ENCODE results near the gene IFT57.

Gene IFT57

DNA sequence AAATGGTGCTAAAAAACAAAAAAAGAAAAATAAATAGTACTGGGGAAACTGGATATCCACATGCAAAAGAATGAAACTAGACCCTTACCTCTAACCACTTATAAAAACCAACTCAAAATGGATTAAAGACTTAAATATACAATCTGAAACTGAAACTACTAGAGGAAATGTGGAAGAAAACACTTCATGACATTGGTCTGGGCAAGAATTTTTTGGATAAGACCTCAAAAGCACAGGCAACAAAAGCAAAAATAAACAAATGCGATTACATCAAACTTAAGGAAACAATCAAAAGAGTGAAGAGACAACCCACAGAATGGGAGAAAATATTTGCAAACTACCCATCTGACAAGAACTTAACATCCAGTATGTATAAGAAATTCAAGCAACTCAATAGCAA, 6.4 kb downstream of the IFT57 start:
- DNase-seq: no peak

DNA sequence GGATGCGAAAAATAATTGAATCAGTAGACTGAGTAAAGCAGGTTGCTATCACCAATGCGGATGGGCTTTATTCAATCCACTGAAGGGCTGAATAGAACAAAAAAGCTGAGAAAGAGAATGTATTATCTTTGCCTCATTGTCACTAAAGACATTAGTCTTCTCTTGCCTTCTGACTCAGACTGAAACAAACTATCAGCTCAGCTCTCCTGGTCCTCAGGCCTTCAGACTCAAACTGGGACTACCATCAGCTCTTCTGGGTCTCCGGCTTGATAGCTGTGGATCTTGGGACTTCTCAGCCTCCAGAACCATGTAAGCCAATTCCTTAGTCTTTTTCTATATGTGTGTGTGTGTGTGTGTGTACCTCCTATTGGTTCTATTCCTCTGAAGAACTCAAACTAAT, 12.6 kb downstream of the IFT57 start:
- no peak for DNase-seq

GRCh38 chr3:108208831-108209230, 13.4 kb downstream of the IFT57 start:
- DNase-seq: no peak

DNA sequence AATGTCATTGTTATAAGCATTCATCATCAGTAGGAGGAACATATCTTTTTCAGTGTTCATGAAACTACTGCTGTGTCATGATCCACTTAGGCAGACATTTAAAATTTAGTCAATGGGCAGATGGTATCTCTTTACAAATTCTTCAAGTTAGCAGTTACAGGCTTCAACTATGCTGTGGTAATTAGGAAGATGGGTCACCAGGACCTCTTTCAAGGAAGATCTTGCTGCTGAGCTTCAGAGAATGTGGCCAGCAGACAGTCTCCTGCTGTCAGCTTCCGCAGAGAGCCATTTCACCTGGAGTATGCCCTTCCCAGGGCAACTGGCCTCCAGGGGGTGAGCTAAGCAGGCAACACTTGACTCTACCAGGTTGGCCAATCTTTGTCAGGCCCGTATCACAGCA, 19.4 kb downstream of the IFT57 start:
- DNase-seq: no peak

GRCh38 chr3:108202080-108202479, 20.1 kb downstream of the IFT57 start:
- no peak for DNase-seq

DNA sequence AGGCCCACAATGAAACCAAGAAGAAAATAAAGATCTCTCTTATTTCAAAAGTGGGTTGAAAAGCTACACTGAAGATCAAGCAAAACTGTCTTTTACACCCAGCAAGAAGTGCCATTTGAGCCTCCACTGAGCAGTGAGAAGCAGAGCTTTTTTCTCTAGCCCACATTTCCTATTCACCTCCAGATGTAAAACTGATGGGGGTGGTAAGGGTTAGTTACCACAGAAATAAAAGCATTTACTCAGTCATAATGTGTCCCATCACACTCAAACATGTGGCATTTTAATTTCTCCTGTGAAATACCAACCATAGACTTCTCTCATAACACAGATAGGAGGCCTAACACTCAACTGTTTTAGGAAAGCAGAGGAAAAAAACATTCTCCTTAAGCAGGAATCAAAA, 21.0 kb downstream of the IFT57 start:
- no peak for DNase-seq

GRCh38 chr3:108200578-108200977, 21.6 kb downstream of the IFT57 start:
- DNase-seq: no peak

- no peak for DNase-seq
Observed at GRCh38 chr3:108200024-108200423, 22.2 kb downstream of the IFT57 start.

DNA sequence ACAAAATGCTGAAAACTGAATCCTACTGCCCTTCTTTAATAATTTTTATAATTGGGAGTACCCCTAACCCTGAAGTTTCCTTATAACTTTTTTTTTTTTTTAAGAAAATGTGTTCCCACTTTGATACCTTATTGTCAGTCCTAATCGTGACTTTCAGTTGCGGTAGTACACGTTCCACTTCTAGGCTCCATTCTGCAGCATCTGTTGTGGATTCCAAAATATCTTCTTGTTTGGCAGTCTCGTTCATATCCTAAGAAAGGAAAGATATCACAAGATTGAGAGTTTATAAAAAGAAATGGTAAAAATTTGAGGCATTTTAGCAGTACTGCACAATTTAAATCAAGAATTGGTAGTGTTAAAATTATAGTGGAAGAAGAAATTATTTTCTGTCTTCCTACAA, 30.8 kb downstream of the IFT57 start:
- no peak for DNase-seq

DNA sequence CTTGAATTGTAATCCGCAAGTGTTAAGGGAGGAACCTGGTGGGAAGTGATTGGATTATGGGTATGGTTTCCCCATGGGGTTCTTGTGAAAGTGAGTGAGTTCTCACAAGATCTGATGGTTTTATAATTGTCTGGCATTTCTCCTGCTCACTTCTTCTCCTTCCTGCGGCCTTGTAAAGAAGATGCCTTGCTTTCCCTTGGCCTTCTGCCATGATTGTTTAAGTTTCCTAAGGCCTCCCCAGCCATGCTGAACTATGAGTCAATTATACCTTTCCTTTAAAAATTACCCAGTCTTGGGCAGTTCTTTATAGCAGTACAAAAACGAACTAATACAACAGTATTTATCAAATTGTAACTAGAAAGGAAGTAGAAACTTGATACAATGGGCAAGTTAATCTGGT, 31.9 kb downstream of the IFT57 start:
- no peak for DNase-seq

GRCh38 chr3:108189440-108189839, 32.8 kb downstream of the IFT57 start:
- DNase-seq: no peak

GRCh38 chr3:108185536-108185935, 36.7 kb downstream of the IFT57 start:
- DNase-seq: no peak

DNA sequence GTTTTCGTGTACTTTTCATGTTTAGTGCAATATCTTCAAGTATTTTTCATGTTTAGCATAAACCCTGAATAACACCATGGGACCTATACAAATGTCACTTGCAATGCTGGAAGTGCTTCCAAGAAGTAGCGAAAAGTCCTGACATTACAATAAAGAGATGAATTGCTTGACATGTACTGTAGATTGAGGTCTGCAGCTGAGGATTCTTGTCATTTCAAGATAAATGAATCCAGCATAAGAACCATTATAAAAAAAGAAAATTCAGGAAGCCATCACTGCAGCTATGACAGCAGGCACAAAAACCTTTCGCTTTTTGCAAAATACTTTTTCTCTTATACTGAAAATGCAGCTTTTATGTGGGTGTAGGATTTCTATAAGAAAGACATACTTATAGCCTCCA, 37.4 kb downstream of the IFT57 start:
- DNase-seq: no peak

GRCh38 chr3:108183971-108184370, 38.3 kb downstream of the IFT57 start:
- no peak for DNase-seq

DNA sequence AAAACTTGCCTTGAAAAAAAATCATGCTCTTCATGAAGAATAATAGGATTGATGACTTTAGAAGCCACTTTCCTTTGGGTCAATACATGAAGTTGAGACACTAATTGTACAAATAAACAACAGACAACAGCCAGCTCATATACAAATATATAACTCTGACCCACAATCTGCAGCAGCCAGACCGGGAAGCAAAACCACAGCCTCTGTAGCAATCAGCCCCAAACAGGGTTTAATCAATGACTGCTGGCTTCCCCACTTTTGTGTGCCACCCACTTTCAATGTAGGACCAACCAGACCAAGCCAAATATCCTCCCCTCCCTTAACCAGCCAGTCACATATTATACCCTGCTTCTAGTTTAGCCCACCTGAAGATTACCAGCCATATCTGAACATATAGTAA, 39.0 kb downstream of the IFT57 start:
- no peak for DNase-seq

DNA sequence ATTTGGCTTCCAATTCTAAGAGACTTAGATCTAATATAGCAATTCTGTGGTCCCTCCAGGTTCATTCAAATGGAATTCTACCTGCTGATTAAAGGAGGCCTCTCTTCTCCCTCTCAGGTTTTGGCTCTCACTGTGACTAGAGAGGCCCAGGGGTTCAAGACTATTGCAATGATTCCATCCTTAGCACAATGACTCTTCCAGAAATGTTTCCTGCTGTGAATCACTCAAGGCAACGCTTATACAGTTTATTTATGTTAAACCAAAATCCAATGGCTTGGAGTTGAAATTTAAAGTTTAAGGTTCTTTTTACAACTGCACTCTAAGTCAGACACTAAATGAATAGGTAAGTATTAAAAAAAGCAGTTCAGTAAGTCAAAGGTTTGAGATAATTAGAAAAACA, 39.9 kb downstream of the IFT57 start:
- no peak for DNase-seq

GRCh38 chr3:108181172-108181571, 41.1 kb downstream of the IFT57 start:
- DNase-seq: no peak

DNA sequence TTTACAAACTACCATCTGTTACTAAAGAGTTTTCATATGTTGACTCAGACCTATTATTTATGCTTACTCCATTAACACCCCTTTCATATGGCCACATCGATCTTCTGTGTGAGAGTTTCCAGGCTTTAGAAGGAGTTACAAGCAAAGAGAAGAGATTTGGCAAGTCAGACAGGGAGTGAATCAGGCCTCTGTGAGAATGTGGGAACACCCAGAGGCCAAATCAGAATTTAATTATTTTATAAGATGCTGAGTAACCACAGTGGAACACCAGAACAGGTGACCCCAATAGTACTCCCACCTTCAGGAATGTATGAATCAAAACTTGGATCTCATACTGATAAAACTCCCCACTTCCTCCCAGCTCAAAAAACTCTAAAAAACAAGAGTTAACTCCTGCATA, 42.0 kb downstream of the IFT57 start:
- DNase-seq: no peak

DNA sequence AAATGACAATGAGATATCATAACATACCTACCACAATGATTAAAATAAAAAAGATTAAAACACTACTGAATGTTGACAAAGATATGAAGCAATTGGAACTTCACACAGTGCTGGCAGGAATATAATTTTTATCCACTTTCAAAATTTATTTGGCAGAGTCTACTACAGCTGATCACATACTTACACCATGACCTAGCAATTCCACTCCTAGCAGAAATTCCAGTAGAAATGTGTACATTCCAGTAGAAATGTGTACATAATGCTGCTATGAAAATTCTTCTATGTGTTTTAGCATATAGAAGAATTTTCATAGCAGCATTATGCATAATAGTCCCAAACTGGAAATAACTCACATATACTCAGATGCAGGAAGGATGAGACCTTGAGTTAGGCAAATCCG, 43.5 kb downstream of the IFT57 start:
- DNase-seq: no peak

DNA sequence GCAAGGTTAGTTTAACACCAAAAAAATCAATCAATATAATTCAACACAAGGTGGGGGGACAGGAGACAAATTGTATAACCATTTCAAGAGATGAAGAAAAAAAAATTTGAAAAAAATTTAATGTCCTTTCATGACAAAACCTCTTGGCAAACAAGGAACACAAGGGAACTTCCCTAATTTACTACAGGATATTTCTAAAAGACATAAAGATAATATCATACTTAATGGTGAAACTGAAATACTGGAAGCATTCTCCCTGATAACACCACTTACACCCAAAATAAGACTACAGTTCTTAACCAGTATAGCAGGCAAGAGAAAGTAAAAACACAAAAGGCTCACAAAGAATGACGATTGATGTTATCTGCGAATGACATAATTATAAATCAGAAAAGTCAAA, 44.7 kb downstream of the IFT57 start:
- no peak for DNase-seq

DNA sequence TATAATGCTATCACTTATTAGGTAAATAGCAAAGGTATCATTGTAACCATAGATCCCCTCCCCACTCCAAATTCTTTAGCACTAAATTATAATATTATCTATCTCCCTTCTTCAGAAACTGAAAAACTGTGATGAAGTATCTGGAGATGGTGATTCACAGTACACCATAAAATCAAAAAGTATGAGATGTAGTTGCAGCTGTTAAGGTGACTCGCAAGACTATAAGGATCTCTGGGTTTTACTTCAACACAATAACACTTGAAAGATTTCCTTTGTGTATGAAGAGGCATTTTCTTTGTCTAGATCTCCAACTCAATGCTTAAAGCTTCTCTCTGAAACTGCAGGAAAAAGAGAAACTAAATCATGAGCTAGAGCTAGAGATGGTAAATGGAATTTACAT, 46.9 kb downstream of the IFT57 start:
- no peak for DNase-seq

DNA sequence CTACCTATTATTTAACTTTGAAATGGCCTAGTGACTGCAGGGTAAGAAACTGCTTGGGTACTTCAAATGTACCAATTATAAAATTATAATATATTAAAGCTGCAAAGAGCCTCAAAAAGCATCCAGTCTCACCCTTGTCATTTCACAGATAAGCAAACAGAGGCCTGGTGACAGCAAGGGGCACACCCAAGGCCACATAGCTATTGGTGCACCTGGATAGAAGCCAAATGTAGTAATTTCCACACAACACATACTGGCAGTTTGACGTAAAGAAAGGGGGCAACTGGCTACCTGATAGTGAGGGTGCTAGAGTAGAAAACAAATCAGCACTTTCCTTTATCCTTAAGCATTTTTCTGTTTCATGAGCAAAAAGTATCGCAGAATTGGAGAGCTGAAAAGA, 51.1 kb downstream of the IFT57 start:
- DNase-seq: no peak

DNA sequence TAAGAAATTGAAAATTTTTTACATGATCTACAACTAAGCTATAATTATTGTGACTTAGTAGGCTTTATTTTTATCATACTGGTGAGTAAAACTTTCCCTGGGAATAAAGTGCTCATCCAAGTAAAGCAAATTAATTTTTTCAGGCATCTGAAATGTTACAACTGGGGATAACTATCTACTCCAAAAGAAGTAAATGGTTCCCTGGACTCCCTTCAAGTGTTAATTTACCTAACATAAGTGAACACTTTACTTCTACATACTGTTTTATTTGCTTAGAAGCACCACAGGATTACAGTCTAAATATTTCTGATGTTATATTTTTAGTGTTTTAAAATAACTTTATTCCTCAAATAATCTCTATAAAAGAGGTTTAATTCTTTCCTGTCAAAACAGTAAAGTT, 57.8 kb downstream of the IFT57 start:
- no peak for DNase-seq

DNA sequence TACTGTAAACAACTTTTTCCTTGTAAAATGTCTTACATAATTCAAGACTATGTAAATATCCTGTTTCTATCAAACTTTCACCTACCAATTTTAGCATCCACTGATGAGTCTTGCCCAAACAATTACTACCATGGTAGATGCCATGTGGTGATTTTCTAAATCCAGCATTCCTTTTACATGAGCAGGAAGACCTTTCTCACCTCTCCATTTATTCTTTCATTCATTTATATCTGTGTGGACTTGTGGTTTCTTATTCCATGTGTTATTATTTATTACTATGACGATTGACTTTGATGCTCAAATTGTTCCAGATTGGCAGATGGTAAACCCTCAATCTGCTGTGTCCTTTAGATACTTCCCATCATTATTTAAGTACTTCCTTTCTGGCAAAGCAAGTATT, 62.4 kb downstream of the IFT57 start:
- peak in 1 of 2 experiments; percentile 64 for DNase-seq

- no peak for DNase-seq
Observed at GRCh38 chr3:108159105-108159504, 63.1 kb downstream of the IFT57 start.

DNA sequence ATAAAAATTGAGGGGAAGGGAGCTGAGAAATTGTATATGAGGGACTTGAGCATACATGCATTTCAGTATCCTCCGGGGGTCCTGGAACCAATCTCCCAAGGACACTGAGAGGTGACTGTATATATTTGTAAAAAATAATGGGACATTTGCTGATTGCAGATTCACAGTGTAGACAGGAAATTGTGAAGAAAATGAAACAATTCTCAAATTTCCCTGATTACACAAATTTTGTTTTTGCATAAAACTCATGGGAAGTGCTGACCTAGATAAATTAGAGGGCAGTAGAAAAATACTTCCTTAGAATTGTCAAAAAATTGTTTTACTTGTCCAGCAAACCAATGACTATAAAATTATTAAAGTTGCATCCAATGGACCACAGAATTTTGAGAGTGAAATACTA, 64.0 kb downstream of the IFT57 start:
- no peak for DNase-seq

Data from SW 1271 (cell line).